PC-3 (cell line): ENCODE data around the gene MX1. TPM values are rescaled to one million over a fixed set of nuclear protein-coding genes. Genes with fewer than 3 reads are reported as not detected.

Experiments
- ATAC-seq: fragments of 200-7000 bp; cut with Tn5 transposase; 2 replicates; pipeline ENCODE4 v1.9.1; 2020; ENCODE audit warnings: mild to moderate bottlenecking, moderate library complexity
- BruUV-seq: library from RNA; stranded (reverse); fragments of 400-500 nt; replicated peaks from 2 replicates; lab custom pipeline; 2021; lab: Mats Ljungman, UMichigan
- CTCF ChIA-PET: fragments of 300-600 bp; sonication (Branson Sonifier 250); formaldehyde crosslinking; loops from one replicate; lab custom pipeline; 2022; ENCODE audit warnings: antibody characterized with exemption; lab: Charles Lee
- POLR2A ChIA-PET: fragments of 300-600 bp; sonication (Branson Sonifier 250); formaldehyde crosslinking; loops from one replicate; lab custom pipeline; 2022; ENCODE audit warnings: antibody characterized with exemption; ENCODE audit not compliant: unreplicated experiment; lab: Charles Lee
- DNase-seq: peaks from one replicate; pipeline ENCODE4 v3.0.0-alpha.2; 2015
- H2AFZ ChIP-seq: fragments of 300-600 bp; sonication (generic); 2 replicates; pipeline ENCODE4 v1.6.0; 2016; ENCODE audit warnings: antibody characterized with exemption, low read length
- H3F3A ChIP-seq: fragments of 300-600 bp; sonication (generic); one replicate; pipeline ENCODE4 v1.6.0; 2017; ENCODE audit warnings: antibody characterized with exemption, low read length, control low read depth, mild to moderate bottlenecking; ENCODE audit not compliant: unreplicated experiment
- H3K27ac ChIP-seq: fragments of 300-600 bp; sonication (generic); 2 replicates; pipeline ENCODE4 v1.5.1; 2016; ENCODE audit warnings: mild to moderate bottlenecking, low read length
- H3K27me3 ChIP-seq: fragments of 300-600 bp; sonication (generic); 2 replicates; pipeline ENCODE4 v1.6.1; 2016; ENCODE audit warnings: low read length, mixed read lengths
- H3K36me3 ChIP-seq: fragments of 300-600 bp; sonication (generic); 2 replicates; pipeline ENCODE4 v1.6.1; 2016; ENCODE audit warnings: low read depth, mixed run types, low read length, mixed read lengths
- H3K4me1 ChIP-seq: fragments of 300-600 bp; sonication (generic); 2 replicates; pipeline ENCODE4 v1.5.1; 2016; ENCODE audit warnings: low read length; ENCODE audit not compliant: insufficient read depth
- H3K4me2 ChIP-seq: fragments of 300-600 bp; sonication (generic); 2 replicates; pipeline ENCODE4 v1.6.0; 2016; ENCODE audit warnings: low read length
- H3K4me3 ChIP-seq: fragments of 300-600 bp; sonication (generic); 2 replicates; pipeline ENCODE4 v1.5.1; 2016; ENCODE audit warnings: mild to moderate bottlenecking, low read length, mixed read lengths
- H3K79me2 ChIP-seq: fragments of 300-600 bp; sonication (generic); 2 replicates; pipeline ENCODE4 v1.6.1; 2017; ENCODE audit warnings: low read length, mixed read lengths
- H3K9ac ChIP-seq: fragments of 300-600 bp; sonication (generic); 2 replicates; pipeline ENCODE4 v1.6.0; 2016; ENCODE audit warnings: mild to moderate bottlenecking, low read length
- H3K9me2 ChIP-seq: fragments of 300-600 bp; sonication (generic); replicated peaks from 2 replicates; pipeline ENCODE4 v1.6.1; 2016; ENCODE audit warnings: mixed run types, low read length, mixed read lengths
- H3K9me3 ChIP-seq: fragments of 300-600 bp; sonication (generic); 2 replicates; pipeline ENCODE4 v1.6.1; 2016; ENCODE audit warnings: low read length, mixed read lengths
- H4K20me1 ChIP-seq: fragments of 300-600 bp; sonication (generic); 2 replicates; pipeline ENCODE4 v1.6.1; 2016; ENCODE audit warnings: low read length, mixed read lengths
- CTCF ChIP-seq: fragments of 300-600 bp; sonication (generic); conservative IDR thresholded peaks from 2 replicates; pipeline ENCODE4 v1.5.1; 2017; ENCODE audit warnings: antibody characterized with exemption, low read depth, mild to moderate bottlenecking, low read length
- EZH2 ChIP-seq: fragments of 300-600 bp; sonication (generic); IDR thresholded peaks from one replicate; pipeline ENCODE4 v1.6.1; 2017; ENCODE audit warnings: antibody characterized with exemption, mild to moderate bottlenecking, low read length; ENCODE audit not compliant: unreplicated experiment
- EZH2phosphoT487 ChIP-seq: fragments of 300-600 bp; sonication (generic); IDR thresholded peaks from 2 replicates; pipeline ENCODE4 v1.6.1; 2018; ENCODE audit warnings: mild to moderate bottlenecking, antibody characterized with exemption, low read length, borderline replicate concordance
- intact Hi-C: fragments of 100-400 bp; cut with micrococcal nuclease; formaldehyde crosslinking; loops from 2 replicates; pipeline ENCODE4 v1.9.0; 2023
- total RNA-seq: library from RNA; depleted of rRNA; stranded (reverse); fragments of >200 nt; gene quantifications from 2 replicates; pipeline ENCODE4 v1.2.3, GENCODE V29; 2014

The MX1 gene
- total RNA-seq, 1 experiment from 2014 or later, result 12.6 TPM

- BruUV-seq, result no TSS peak
- ChIA-PET CTCF (no interaction called here), POLR2A (no interaction called here)
- DNase-seq, result peak; percentile 40
- no peak overlapping the region for H3K4me3 ChIP-seq
- peaks cover 7% of the 10 kb centered on the region for H3K4me1 ChIP-seq
- H3F3A ChIP-seq, result no peaks in the 10 kb centered on the region
- H3K27me3 ChIP-seq, result no peaks in the 10 kb centered on the region
- no peaks in the 10 kb centered on the region for H3K79me2 ChIP-seq
- H2AFZ ChIP-seq, result no peak overlapping the region
- H3K9me3 ChIP-seq, result no peaks in the 10 kb centered on the region
- H3K27ac ChIP-seq, result no peak overlapping the region
- no peaks in the 10 kb centered on the region for H3K36me3 ChIP-seq
- ATAC-seq, result peak; percentile 36
- no peak overlapping the region for H3K9ac ChIP-seq
- no peak for TF ChIP-seq CTCF
- no peak for TF ChIP-seq EZH2phosphoT487
- no peak for TF ChIP-seq EZH2
- intact Hi-C loops, result no loop called here
- H3K9me2 ChIP-seq, result no peaks in the 10 kb centered on the region
- H4K20me1 ChIP-seq, result no peaks in the 10 kb centered on the region
- peak overlapping the region; percentile 1; the same call in 1 of the 2 replicates for H3K4me2 ChIP-seq
These were observed 56.3 kb downstream of the MX1 start for GRCh38 chr21:41482301-41482700.

- Histone ChIP-seq H3K9me2 (no peaks in the 10 kb centered on the region), H2AFZ (no peak overlapping the region), H3K36me3 (no peaks in the 10 kb centered on the region), H3K27me3 (no peaks in the 10 kb centered on the region), H3K27ac (no peak overlapping the region), H3K79me2 (no peaks in the 10 kb centered on the region), H3F3A (no peaks in the 10 kb centered on the region), H3K9ac (no peak overlapping the region), H3K9me3 (no peaks in the 10 kb centered on the region), H3K4me2 (no peak overlapping the region), H3K4me3 (no peak overlapping the region), H3K4me1 (peaks cover 7% of the 10 kb centered on the region), H4K20me1 (no peaks in the 10 kb centered on the region)
- ChIA-PET POLR2A (interaction anchor here (0.7 kb wide), 1 partner anchor 86 kb away, joined by 4 read pairs; no protein-coding TSS in a partner anchor), CTCF (no interaction called here)
- intact Hi-C loops, result no loop called here
- DNase-seq, result no peak
- TF ChIP-seq EZH2 (no peak), CTCF (no peak), EZH2phosphoT487 (no peak)
- no TSS peak for BruUV-seq
- no peak for ATAC-seq
These were observed 56.9 kb downstream of the MX1 start for GRCh38 chr21:41482980-41483379.

GRCh38 chr21:41483415-41483814 is 57.4 kb downstream of the MX1 start:
- POLR2A ChIA-PET, result interaction anchor here (0.7 kb wide), 1 partner anchor 85 kb away, joined by 4 read pairs; no protein-coding TSS in a partner anchor
- intact Hi-C loops, result no loop called here
- TF ChIP-seq EZH2phosphoT487 (no peak), CTCF (no peak), EZH2 (no peak)
- Histone ChIP-seq H3K4me1 (peaks cover 7% of the 10 kb centered on the region), H3K36me3 (no peaks in the 10 kb centered on the region; the same call in 1 of the 2 replicates), H3K9me3 (no peaks in the 10 kb centered on the region), H4K20me1 (no peaks in the 10 kb centered on the region), H3F3A (no peaks in the 10 kb centered on the region), H3K4me2 (no peak overlapping the region), H3K4me3 (no peak overlapping the region), H2AFZ (no peak overlapping the region), H3K9me2 (no peaks in the 10 kb centered on the region), H3K27ac (no peak overlapping the region), H3K27me3 (no peaks in the 10 kb centered on the region), H3K79me2 (no peaks in the 10 kb centered on the region), H3K9ac (no peak overlapping the region)
- ATAC-seq, result no peak
- BruUV-seq, result no TSS peak
- DNase-seq, result no peak
- CTCF ChIA-PET, result no interaction called here
